GM18861 (cell line): ENCODE data around the gene CLDN4.
"Not testable (repeated sequence)": the region's sequence is repeated elsewhere in the genome, so short reads cannot be mapped to it uniquely, and the experiment has no call there.

Experiments
- ATAC-seq: cut with Tn5 transposase; IDR thresholded peaks from one replicate; pipeline ENCODE4 v1.9.1; 2021; ENCODE audit not compliant: unreplicated experiment

Gene CLDN4

GRCh38 chr7:73830681-73831583 is at the start of gene CLDN4:
Gene CLDN4, plus strand, starts transcription at chr7:73830996. Its CDS starts 206 bp downstream, at chr7:73831202.
- ATAC-seq, result no peak

GRCh38 chr7:73786588-73786987 is 44.2 kb upstream of the CLDN4 start:
- ATAC-seq, result no peak

GRCh38 chr7:73787786-73788048 is 43.1 kb upstream of the CLDN4 start:
- not testable (repeated sequence) for ATAC-seq

- ATAC-seq, result no peak
Observed at GRCh38 chr7:73789051-73789450, 41.7 kb upstream of the CLDN4 start.

GRCh38 chr7:73791170-73791690 is 39.6 kb upstream of the CLDN4 start:
- not testable (repeated sequence) for ATAC-seq

- ATAC-seq, result not testable (repeated sequence)
Observed at GRCh38 chr7:73795188-73795587, 35.6 kb upstream of the CLDN4 start.

GRCh38 chr7:73796656-73797055 is 34.1 kb upstream of the CLDN4 start:
- not testable (repeated sequence) for ATAC-seq

- not testable (repeated sequence) for ATAC-seq
Observed at GRCh38 chr7:73797176-73797575, 33.6 kb upstream of the CLDN4 start.

- ATAC-seq, result no peak
Observed at GRCh38 chr7:73799282-73800141, 31.3 kb upstream of the CLDN4 start.

- ATAC-seq, result no peak
Observed at GRCh38 chr7:73801577-73801976, 29.2 kb upstream of the CLDN4 start.

- no peak for ATAC-seq
Observed at GRCh38 chr7:73802459-73802858, 28.3 kb upstream of the CLDN4 start.

- ATAC-seq, result no peak
Observed at GRCh38 chr7:73809467-73809951, 21.3 kb upstream of the CLDN4 start.

GRCh38 chr7:73810998-73811360 is 19.8 kb upstream of the CLDN4 start:
- ATAC-seq, result no peak

- no peak for ATAC-seq
Observed at GRCh38 chr7:73811760-73812168, 19.0 kb upstream of the CLDN4 start.

- ATAC-seq, result no peak
Observed at GRCh38 chr7:73812996-73813395, 17.8 kb upstream of the CLDN4 start.

GRCh38 chr7:73815436-73815835 is 15.4 kb upstream of the CLDN4 start:
- ATAC-seq, result no peak

- ATAC-seq, result no peak
Observed at GRCh38 chr7:73817121-73817520, 13.7 kb upstream of the CLDN4 start.

GRCh38 chr7:73820013-73820412 is 10.8 kb upstream of the CLDN4 start:
- no peak for ATAC-seq

GRCh38 chr7:73821597-73822285 is 9.1 kb upstream of the CLDN4 start:
- not testable (repeated sequence) for ATAC-seq

GRCh38 chr7:73822319-73823173 is 8.2 kb upstream of the CLDN4 start:
- no peak for ATAC-seq
